Measurements from ENCODE around the gene ABCG1.

GRCh38 chr21:42203321-42203720, 15.6 kb upstream of the ABCG1 start:
- no peak for TF ChIP-seq CTCF (IDR thresholded peaks at IDR 0.05; ENCODE audit: poor library complexity)
- TF ChIP-seq EZH2 (IDR thresholded peaks at IDR 0.05; ENCODE audit: borderline replicate concordance), result no peak
